H1 (cell line): ENCODE measurements around the gene IKBIP. TPM values are rescaled to one million over a fixed set of nuclear protein-coding genes. Genes with fewer than 3 reads are reported as not detected.

Source experiments
- JUN ChIP-seq: IDR thresholded peaks from 2 replicates; pipeline ENCODE4 v1.6.1; 2011; ENCODE audit warnings: low read depth, mild to moderate bottlenecking, improper control_type of control experiment, low read length
- PHF8 ChIP-seq: fragments of 200-600 bp; sonication (generic); conservative IDR thresholded peaks from 2 replicates; pipeline ENCODE4 v1.7.1; 2012; ENCODE audit warnings: low read depth, mild to moderate bottlenecking, inconsistent platforms, low read length, moderate library complexity
- polyA plus RNA-seq, 7 experiments: library from polyadenylated mRNA; depleted of rRNA in 3 of 7; stranded (reverse) in 5 of 7; unstranded in 2 of 7; fragments of >200 nt in 5 of 7; fragments of 200-250 nt in 2 of 7; gene quantifications; 1 replicate in 5 of 7; 2 replicates in 1 of 7; 4 replicates in 1 of 7; pipeline versions ENCODE4 v1.2.1 to v1.2.3, GENCODE V29; 2011 to 2013; ENCODE audit warnings: missing spikeins in 2 of 7, mixed read lengths in 2 of 7
- total RNA-seq: library from RNA; stranded (reverse); fragmentation: NEBNext Ultra II Directional; extraction: Animal tissue kit (Norgen Biotek cat#: 25700); gene quantifications from 2 replicates; pipeline ENCODE4 v1.2.1, GENCODE V29; 2021

Gene IKBIP
- total and polyA plus RNA-seq, 2 of the 8 experiments (the other 6 are each of a cell fraction or from before 2014, with no cell fraction given) = 2.7 to 12.4 TPM

GRCh38 chr12:98578821-98579220 is 65.8 kb downstream of the IKBIP start (continued):
- TF ChIP-seq JUN = no peak
- TF ChIP-seq PHF8 = no peak
